Raji (cell line): ENCODE measurements around the gene OTOG.

Experiments
- POLR2A ChIP-seq: IDR thresholded peaks from 2 replicates; pipeline ENCODE4 v1.6.1; 2011; ENCODE audit warnings: low read depth, low read length, control low read depth; ENCODE audit not compliant: insufficient read depth

The OTOG gene

DNA sequence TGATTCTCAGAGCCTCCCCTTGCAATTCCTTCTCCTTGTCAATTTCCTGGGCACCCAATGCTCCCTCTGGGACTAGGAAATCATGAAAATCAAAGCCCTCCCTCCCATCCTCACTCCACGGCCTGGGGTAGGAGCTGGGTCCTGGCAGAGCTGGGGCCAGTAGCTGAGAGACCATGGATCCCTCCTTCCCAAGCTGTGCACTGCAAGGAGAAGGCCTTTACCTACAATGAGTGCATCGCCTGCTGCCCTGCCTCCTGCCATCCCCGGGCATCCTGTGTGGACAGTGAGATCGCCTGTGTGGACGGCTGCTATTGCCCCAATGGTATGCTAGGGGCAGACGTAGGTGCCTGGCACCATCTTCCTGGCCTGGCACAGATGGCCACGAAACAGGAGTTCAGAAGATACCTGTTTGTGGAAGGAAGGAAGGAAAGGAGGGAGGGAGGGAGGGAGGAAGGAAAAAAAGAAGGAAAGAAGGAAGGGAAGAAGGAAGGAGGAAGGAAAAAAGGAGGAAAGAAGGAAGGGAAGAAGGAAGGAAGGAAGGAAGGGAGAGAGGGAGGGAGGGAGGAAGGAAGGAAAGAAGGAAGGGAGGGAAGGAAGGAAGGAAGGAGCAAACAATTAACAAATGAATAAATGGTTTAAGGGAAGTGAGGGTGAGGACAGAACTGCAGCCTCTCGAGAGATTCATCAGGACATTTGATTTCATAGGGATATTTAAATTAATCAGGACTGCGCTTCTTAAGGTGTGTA lies 12.5 kb downstream of the OTOG start:
- no peak for TF ChIP-seq POLR2A

- TF ChIP-seq POLR2A = no peak
Measured at GRCh38 chr11:17560281-17561110, 13.4 kb downstream of the OTOG start.

DNA sequence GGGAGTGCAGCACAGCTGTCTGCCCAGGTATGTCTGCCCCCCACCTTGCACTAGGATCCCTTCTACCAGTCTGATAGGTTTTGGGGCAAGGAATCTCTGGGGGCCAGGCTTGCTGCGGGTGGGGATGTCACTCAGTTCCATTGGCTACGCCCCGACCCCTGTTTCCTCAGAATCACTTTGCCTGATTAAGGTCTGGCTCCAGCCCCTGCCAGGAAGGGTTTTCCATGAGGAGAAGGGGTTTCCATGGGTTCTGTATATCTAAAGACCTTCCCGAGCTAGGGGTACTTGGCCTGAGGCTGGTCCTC lies 14.0 kb downstream of the OTOG start:
- TF ChIP-seq POLR2A = no peak

- no peak for TF ChIP-seq POLR2A
Measured at GRCh38 chr11:17561526-17561925, 14.5 kb downstream of the OTOG start.

GRCh38 chr11:17563231-17563646 lies 16.2 kb downstream of the OTOG start:
- no peak for TF ChIP-seq POLR2A

DNA sequence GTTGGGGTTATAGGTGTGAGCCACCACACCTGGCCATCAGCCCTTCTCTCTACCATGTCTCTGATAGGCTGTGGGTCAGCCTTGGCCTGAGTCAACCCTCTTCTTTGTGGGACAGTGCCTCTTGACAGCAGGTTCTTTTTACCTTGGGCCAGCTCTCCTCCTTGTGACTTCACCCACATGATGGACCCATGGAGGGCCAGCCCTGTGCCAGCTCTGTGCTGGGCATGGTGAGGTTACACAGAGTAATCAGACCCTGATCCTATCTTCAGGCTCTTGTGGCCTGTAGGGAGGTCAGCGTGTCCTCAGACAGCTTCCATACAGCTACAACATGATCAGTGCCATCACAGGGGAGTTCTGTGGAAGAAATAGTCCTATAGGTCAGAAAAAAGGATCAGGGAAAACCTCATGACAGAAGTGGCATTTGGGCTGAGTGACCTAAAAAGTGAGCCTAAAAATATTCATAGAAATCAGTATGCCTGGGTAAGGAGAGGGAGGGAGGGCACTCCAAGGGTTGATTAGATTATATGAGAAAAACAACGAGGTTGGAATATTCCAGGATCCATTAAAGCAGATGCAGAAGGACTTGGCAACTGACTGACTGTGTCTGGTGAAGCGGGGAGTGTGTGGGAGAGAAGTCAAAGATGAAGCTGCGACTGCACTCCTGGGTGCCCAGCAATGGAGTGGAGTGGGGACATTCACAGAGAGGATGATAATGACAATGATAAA lies 17.1 kb downstream of the OTOG start:
- no peak for TF ChIP-seq POLR2A

GRCh38 chr11:17564687-17565042 lies 17.6 kb downstream of the OTOG start:
- no peak for TF ChIP-seq POLR2A

DNA sequence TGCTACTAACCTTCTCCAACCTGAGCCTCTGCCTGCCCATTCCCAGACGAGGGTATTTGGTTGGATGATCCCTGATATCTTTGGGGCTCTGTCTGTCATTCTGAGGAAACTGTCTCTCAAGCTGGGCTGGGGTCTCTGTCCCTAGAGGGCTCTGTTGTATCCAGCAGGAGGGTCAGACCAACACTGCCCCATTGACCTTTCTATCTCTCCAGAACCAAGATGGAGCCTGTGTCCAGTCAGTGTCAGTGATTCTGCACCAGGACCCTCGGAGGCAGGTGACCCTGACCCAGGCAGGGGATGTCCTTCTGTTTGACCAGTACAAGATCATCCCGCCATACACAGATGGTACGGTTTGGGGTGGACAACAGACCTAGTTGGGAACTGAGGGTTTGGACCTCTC lies 21.9 kb downstream of the OTOG start:
- no peak for TF ChIP-seq POLR2A

DNA sequence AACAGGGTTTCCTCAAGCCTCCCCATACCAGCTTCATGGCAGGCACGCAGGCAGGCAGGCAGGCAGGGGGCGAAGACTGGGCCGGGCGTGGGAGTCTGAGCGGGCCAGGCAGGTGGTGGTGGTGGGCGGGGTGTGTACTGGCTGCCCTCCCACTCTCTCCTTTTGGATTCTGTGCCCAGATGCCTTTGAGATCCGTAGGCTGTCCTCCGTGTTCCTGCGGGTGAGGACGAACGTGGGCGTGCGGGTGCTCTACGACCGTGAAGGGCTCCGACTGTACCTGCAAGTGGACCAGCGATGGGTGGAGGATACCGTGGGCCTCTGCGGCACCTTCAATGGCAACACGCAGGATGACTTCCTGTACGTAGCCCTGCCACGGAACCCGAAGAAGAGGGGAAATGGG lies 23.0 kb downstream of the OTOG start:
- TF ChIP-seq POLR2A = no peak

DNA sequence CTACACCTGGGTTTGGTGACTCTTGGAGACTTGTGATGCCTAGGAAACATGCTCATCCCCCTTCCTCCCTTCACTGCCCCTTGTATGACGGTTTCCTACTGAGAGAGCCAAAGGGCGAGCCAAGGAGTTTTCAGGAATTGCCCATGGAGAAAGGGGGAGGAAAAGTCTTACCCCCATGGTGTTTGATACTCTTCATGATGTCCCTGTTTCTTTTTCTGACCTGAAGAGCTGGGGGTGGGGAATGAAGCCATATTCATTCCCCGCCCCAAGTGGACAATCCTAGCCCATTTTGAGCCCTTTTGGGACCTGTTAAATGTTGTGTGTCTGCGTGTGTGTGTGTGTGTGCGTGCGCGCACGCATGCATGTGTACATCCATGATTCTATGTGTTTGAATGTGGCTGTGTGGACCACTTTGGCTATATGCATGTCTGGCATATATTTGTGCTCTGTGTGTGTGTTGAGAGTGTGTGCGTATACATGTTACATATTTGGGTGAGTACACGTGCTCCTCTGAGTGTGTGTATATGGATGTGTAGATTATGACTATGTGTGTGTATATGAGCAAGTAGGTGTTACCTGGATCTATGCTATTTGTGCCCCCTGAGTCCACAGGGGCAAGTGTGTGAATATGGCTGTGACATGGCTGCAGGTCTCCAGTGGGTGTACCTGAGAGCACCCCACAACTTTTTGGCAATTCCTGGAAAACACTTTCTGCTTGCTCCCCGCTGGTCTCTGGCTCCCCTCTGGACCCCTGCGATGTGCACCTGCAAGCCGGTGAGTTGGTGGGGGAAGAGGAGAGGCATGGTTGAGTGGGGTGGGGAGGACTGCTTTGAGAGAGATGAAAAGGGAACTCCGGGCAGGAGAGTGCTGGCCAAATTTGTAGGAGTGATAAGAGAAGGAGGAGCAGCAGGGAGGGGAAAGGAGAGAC lies 24.6 kb downstream of the OTOG start:
- TF ChIP-seq POLR2A = no peak

DNA sequence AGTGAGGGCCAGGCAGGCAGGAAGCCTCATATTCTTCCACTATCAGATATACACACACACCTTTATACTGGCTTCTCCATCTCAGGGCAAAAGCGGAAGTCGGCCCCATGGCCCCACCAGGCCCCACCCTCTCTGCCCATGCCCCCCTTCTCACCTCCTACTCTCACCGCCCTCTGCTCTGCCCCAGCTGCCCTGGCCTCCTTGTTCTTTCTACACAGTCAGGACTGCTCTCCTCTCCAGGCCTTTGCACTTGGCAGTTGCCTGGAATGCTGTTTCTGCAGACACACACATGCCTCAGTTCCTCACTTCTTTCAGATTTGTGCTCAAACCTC lies 25.3 kb downstream of the OTOG start:
- TF ChIP-seq POLR2A = no peak

DNA sequence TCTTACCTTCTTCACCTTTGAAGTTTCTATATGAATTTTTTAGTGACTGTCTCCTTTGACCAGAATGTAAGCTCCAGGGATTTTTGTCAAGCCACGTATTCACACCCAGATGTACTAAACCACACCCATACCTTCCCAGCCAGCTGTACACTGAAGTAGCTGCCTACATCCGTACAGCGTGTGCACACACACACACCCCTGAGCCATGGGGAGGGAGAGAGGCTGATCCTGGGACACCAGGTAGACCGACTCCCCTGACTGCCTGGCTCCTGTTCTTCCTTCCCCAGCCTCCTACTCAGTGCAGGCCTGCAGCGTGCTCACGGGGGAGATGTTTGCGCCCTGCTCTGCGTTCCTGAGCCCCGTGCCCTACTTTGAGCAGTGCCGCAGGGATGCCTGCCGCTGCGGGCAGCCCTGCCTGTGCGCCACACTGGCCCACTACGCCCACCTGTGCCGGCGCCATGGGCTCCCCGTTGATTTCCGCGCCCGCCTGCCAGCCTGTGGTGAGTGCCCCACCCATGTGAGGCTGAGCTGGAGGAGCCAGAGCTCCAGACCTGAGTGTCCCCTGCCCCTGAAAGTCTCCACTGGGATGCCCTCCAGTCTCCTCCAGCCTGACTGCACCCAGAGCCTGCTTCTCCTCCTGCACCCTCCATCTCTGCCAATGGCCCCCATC lies 25.9 kb downstream of the OTOG start:
- no peak for TF ChIP-seq POLR2A

GRCh38 chr11:17573526-17573925 lies 26.5 kb downstream of the OTOG start:
- no peak for TF ChIP-seq POLR2A
